HEK293 (cell line): Measurements from ENCODE around the gene CCM2L.

Experiments used
- CTCF ChIA-PET: fragments of 350-600 bp; formaldehyde crosslinking; extraction: SDS; loops from one replicate; lab custom pipeline; 2021; ENCODE audit warnings: antibody characterized with exemption; lab: Yijun Ruan, JAX
- POLR2A ChIA-PET: fragments of 300-600 bp; formaldehyde crosslinking; extraction: SDS; loops from one replicate; lab custom pipeline; 2020; ENCODE audit warnings: antibody characterized with exemption, inconsistent platforms; lab: Yijun Ruan, JAX
- H3K27ac ChIP-seq: fragments of 200-500 bp; sonication (Bioruptor generic); 2 replicates; pipeline ENCODE4 v1.5.1; 2014; ENCODE audit warnings: low read depth, low read length, control low read depth, inconsistent platforms; ENCODE audit errors: extremely low read depth
- H3K36me3 ChIP-seq, 2 experiments: fragments of 200-500 bp in 1 of 2; sonication (Bioruptor generic) in 1 of 2; 1 replicate in 1 of 2; 2 replicates in 1 of 2; pipeline ENCODE4 v1.5.1; 2014 to 2017; ENCODE audit warnings: inconsistent platforms in 2 of 2, low read length in 2 of 2; ENCODE audit not compliant: control insufficient read depth in 2 of 2, insufficient read depth in 1 of 2
- H3K4me1 ChIP-seq: fragments of 200-500 bp; sonication (Bioruptor generic); 2 replicates; pipeline ENCODE4 v1.5.1; 2014; ENCODE audit warnings: mild to moderate bottlenecking, low read length, inconsistent platforms; ENCODE audit not compliant: control insufficient read depth, insufficient read depth
- H3K4me3 ChIP-seq: 2 replicates; pipeline ENCODE4 v1.5.1; 2011; ENCODE audit warnings: low read depth, mild to moderate bottlenecking, control low read depth, low read length, moderate library complexity
- H3K9me3 ChIP-seq: fragments of 200-500 bp; sonication (Bioruptor generic); 2 replicates; pipeline ENCODE4 v1.5.1; 2014; ENCODE audit warnings: low read depth, low read length, inconsistent platforms; ENCODE audit not compliant: control insufficient read depth, insufficient read depth
- HOXA7 ChIP-seq: sonication (generic); formaldehyde crosslinking; IDR thresholded peaks from 2 replicates; pipeline ENCODE4 v1.8.1; 2022; ENCODE audit warnings: missing genetic modification reagents, borderline replicate concordance
- MYNN ChIP-seq: fragments of 450-650 bp; formaldehyde crosslinking; IDR thresholded peaks from 2 replicates; pipeline ENCODE4 v1.5.1; 2016; ENCODE audit warnings: missing biosample characterization, missing genetic modification characterization, borderline replicate concordance
- RBAK ChIP-seq: fragments of 450-650 bp; formaldehyde crosslinking; IDR thresholded peaks from 2 replicates; pipeline ENCODE4 v1.5.1; 2016; ENCODE audit warnings: missing biosample characterization, missing genetic modification characterization
- WT1 ChIP-seq: fragments of 450-650 bp; formaldehyde crosslinking; IDR thresholded peaks from 2 replicates; pipeline ENCODE4 v1.5.1; 2016; ENCODE audit warnings: missing biosample characterization, missing genetic modification characterization
- YY2 ChIP-seq: fragments of 450-650 bp; formaldehyde crosslinking; IDR thresholded peaks from 2 replicates; pipeline ENCODE4 v1.5.1; 2016; ENCODE audit warnings: missing biosample characterization, missing genetic modification characterization
- ZFHX2 ChIP-seq: fragments of 450-650 bp; formaldehyde crosslinking; conservative IDR thresholded peaks from 2 replicates; pipeline ENCODE4 v1.5.1; 2016; ENCODE audit warnings: missing biosample characterization, missing genetic modification characterization
- ZNF132 ChIP-seq: fragments of 450-650 bp; formaldehyde crosslinking; IDR thresholded peaks from 2 replicates; pipeline ENCODE4 v1.5.1; 2017; ENCODE audit warnings: missing biosample characterization, missing genetic modification characterization, borderline replicate concordance
- ZNF350 ChIP-seq: fragments of 450-650 bp; formaldehyde crosslinking; IDR thresholded peaks from 2 replicates; pipeline ENCODE4 v1.5.0; 2017; ENCODE audit warnings: missing biosample characterization, mild to moderate bottlenecking, missing genetic modification characterization
- ZNF548 ChIP-seq: fragments of 450-650 bp; formaldehyde crosslinking; IDR thresholded peaks from 2 replicates; pipeline ENCODE4 v1.5.1; 2016; ENCODE audit warnings: missing biosample characterization, missing genetic modification characterization
- ZNF571 ChIP-seq: fragments of 450-650 bp; formaldehyde crosslinking; IDR thresholded peaks from 2 replicates; pipeline ENCODE4 v1.5.0; 2017; ENCODE audit warnings: missing biosample characterization, missing genetic modification characterization
- ZNF677 ChIP-seq: fragments of 450-650 bp; IDR thresholded peaks from 2 replicates; pipeline ENCODE4 v1.5.0; 2018; ENCODE audit warnings: missing biosample characterization, mild to moderate bottlenecking, missing genetic modification characterization, moderate library complexity
- ZNF792 ChIP-seq: fragments of 450-650 bp; formaldehyde crosslinking; IDR thresholded peaks from 2 replicates; pipeline ENCODE4 v1.5.1; 2016; ENCODE audit warnings: missing biosample characterization, missing genetic modification characterization
- ZNF837 ChIP-seq: fragments of 450-650 bp; formaldehyde crosslinking; IDR thresholded peaks from 2 replicates; pipeline ENCODE4 v1.5.1; 2016; ENCODE audit warnings: missing biosample characterization, missing genetic modification characterization
- ZNF843 ChIP-seq: fragments of 450-650 bp; formaldehyde crosslinking; IDR thresholded peaks from 2 replicates; pipeline ENCODE4 v1.5.1; 2016; ENCODE audit warnings: missing biosample characterization, missing genetic modification characterization
- ZXDB ChIP-seq: fragments of 450-650 bp; formaldehyde crosslinking; IDR thresholded peaks from 2 replicates; pipeline ENCODE4 v1.5.1; 2016; ENCODE audit warnings: missing biosample characterization, missing genetic modification characterization
- TF ChIP-seq, protein P1 (sequence below): fragments of 450-650 bp; formaldehyde crosslinking; conservative IDR thresholded peaks from 2 replicates; pipeline ENCODE4 v1.5.1; 2016; ENCODE audit warnings: low read depth, missing biosample characterization, missing genetic modification characterization
- TF ChIP-seq, protein P2 (sequence below): fragments of 450-650 bp; formaldehyde crosslinking; IDR thresholded peaks from 2 replicates; pipeline ENCODE4 v1.5.1; 2016; ENCODE audit warnings: missing biosample characterization, missing genetic modification characterization
- TF ChIP-seq, protein P3 (sequence below): fragments of 450-650 bp; formaldehyde crosslinking; IDR thresholded peaks from 2 replicates; pipeline ENCODE4 v1.5.1; 2016; ENCODE audit warnings: missing biosample characterization, missing genetic modification characterization
- TF ChIP-seq, protein P4 (sequence below): fragments of 450-650 bp; formaldehyde crosslinking; IDR thresholded peaks from 2 replicates; pipeline ENCODE4 v1.5.1; 2016; ENCODE audit warnings: missing biosample characterization, missing genetic modification characterization
- TF ChIP-seq, protein P5 (sequence below): fragments of 450-650 bp; IDR thresholded peaks from 2 replicates; pipeline ENCODE4 v1.5.1; 2018; ENCODE audit warnings: missing biosample characterization, mild to moderate bottlenecking, missing genetic modification characterization

CCM2L gene

DNA sequence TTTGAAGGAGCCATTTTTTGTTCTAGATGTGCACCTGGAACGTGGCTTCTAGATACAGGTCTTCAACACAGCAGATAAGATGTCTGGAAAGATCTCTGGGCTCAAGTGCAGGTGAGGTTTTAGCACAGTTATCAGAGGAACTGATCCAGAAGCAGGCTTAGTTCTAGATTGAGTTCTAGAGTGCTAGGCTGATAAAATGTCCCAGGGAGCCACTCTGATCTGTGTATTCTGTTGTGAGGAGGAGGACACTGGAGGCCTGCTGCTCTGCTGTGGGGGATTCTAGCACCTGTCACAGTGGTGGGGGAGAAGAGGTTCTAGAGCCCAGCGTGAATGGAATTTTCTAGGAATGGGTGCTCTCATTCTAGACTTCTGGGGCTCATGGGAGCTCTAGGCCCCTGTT lies 12.0 kb upstream of the CCM2L start (continued):
- TF ChIP-seq, protein P1, sequence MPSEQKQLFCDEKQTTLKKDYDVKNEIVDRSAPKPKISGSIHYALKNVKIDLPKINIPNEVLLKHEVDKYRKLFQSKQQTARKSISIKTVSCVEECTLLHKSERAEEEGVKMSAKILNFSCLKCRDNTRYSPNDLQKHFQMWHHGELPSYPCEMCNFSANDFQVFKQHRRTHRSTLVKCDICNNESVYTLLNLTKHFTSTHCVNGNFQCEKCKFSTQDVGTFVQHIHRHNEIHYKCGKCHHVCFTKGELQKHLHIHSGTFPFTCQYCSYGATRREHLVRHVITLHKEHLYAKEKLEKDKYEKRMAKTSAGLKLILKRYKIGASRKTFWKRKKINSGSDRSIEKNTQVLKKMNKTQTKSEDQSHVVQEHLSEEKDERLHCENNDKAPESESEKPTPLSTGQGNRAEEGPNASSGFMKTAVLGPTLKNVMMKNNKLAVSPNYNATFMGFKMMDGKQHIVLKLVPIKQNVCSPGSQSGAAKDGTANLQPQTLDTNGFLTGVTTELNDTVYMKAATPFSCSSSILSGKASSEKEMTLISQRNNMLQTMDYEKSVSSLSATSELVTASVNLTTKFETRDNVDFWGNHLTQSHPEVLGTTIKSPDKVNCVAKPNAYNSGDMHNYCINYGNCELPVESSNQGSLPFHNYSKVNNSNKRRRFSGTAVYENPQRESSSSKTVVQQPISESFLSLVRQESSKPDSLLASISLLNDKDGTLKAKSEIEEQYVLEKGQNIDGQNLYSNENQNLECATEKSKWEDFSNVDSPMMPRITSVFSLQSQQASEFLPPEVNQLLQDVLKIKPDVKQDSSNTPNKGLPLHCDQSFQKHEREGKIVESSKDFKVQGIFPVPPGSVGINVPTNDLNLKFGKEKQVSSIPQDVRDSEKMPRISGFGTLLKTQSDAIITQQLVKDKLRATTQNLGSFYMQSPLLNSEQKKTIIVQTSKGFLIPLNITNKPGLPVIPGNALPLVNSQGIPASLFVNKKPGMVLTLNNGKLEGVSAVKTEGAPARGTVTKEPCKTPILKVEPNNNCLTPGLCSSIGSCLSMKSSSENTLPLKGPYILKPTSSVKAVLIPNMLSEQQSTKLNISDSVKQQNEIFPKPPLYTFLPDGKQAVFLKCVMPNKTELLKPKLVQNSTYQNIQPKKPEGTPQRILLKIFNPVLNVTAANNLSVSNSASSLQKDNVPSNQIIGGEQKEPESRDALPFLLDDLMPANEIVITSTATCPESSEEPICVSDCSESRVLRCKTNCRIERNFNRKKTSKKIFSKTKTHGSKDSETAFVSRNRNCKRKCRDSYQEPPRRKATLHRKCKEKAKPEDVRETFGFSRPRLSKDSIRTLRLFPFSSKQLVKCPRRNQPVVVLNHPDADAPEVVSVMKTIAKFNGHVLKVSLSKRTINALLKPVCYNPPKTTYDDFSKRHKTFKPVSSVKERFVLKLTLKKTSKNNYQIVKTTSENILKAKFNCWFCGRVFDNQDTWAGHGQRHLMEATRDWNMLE (tag by site-specific recombination), result no peak
- TF ChIP-seq ZNF350 (tag by site-specific recombination), result no peak

DNA sequence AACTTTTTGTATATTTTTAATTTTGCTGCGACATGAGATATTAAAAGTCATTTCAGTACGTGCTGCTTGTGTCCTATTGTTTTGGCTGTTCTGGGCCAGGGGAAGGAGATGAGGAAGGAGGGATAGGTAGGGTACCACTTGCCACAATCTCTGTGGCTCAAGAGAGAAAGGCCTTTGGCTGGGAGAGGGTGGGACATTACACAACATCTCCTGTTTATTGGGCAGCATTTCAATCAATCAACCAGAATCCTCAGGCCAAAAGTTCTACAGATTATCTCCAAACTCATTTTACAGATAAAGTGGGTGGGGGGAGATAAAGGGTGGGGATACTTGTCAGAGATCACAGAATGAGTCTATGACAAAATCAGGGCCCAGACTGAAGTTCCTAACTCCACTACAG lies 6.9 kb upstream of the CCM2L start:
- Histone ChIP-seq H3K36me3 (no peaks in the 10 kb centered on the region), H3K4me3 (no peak overlapping the region), H3K4me1 (peaks cover 8% of the 10 kb centered on the region), H3K9me3 (no peaks in the 10 kb centered on the region), H3K27ac (no peak overlapping the region)
- POLR2A ChIA-PET, result no interaction called here
- CTCF ChIA-PET, result no interaction called here
- no peak for TF ChIP-seq MYNN (tag by site-specific recombination)
- TF ChIP-seq RBAK (tag by site-specific recombination), result no peak
- TF ChIP-seq, protein P2, sequence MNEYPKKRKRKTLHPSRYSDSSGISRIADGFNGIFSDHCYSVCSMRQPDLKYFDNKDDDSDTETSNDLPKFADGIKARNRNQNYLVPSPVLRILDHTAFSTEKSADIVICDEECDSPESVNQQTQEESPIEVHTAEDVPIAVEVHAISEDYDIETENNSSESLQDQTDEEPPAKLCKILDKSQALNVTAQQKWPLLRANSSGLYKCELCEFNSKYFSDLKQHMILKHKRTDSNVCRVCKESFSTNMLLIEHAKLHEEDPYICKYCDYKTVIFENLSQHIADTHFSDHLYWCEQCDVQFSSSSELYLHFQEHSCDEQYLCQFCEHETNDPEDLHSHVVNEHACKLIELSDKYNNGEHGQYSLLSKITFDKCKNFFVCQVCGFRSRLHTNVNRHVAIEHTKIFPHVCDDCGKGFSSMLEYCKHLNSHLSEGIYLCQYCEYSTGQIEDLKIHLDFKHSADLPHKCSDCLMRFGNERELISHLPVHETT (tag by site-specific recombination), result no peak
- TF ChIP-seq, protein P3, sequence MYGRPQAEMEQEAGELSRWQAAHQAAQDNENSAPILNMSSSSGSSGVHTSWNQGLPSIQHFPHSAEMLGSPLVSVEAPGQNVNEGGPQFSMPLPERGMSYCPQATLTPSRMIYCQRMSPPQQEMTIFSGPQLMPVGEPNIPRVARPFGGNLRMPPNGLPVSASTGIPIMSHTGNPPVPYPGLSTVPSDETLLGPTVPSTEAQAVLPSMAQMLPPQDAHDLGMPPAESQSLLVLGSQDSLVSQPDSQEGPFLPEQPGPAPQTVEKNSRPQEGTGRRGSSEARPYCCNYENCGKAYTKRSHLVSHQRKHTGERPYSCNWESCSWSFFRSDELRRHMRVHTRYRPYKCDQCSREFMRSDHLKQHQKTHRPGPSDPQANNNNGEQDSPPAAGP (tag by site-specific recombination), result no peak
- no peak for TF ChIP-seq ZNF677 (tag by site-specific recombination)
- no peak for TF ChIP-seq WT1
- TF ChIP-seq ZNF792 (tag by site-specific recombination), result no peak
- TF ChIP-seq ZNF837, result no peak
- no peak for TF ChIP-seq ZXDB (tag by site-specific recombination)
- no peak for TF ChIP-seq ZNF843 (tag by site-specific recombination)
- no peak for TF ChIP-seq ZNF132 (tag by site-specific recombination)
- TF ChIP-seq, protein P4, sequence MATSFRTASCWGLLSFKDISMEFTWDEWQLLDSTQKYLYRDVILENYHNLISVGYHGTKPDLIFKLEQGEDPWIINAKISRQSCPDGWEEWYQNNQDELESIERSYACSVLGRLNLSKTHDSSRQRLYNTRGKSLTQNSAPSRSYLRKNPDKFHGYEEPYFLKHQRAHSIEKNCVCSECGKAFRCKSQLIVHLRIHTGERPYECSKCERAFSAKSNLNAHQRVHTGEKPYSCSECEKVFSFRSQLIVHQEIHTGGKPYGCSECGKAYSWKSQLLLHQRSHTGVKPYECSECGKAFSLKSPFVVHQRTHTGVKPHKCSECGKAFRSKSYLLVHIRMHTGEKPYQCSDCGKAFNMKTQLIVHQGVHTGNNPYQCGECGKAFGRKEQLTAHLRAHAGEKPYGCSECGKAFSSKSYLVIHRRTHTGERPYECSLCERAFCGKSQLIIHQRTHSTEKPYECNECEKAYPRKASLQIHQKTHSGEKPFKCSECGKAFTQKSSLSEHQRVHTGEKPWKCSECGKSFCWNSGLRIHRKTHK, result no peak
- TF ChIP-seq ZFHX2 (tag by site-specific recombination), result no peak
- no peak for TF ChIP-seq YY2
- TF ChIP-seq ZNF571 (tag by site-specific recombination), result no peak
- TF ChIP-seq, protein P5, sequence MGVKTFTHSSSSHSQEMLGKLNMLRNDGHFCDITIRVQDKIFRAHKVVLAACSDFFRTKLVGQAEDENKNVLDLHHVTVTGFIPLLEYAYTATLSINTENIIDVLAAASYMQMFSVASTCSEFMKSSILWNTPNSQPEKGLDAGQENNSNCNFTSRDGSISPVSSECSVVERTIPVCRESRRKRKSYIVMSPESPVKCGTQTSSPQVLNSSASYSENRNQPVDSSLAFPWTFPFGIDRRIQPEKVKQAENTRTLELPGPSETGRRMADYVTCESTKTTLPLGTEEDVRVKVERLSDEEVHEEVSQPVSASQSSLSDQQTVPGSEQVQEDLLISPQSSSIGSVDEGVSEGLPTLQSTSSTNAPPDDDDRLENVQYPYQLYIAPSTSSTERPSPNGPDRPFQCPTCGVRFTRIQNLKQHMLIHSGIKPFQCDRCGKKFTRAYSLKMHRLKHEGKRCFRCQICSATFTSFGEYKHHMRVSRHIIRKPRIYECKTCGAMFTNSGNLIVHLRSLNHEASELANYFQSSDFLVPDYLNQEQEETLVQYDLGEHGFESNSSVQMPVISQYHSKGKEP (tag by site-specific recombination), result no peak
- TF ChIP-seq HOXA7 (CRISPR knock-in tag), result no peak
- no peak for TF ChIP-seq ZNF548
